ENCODE results near the gene ZNF212.

ZNF212 gene

DNA sequence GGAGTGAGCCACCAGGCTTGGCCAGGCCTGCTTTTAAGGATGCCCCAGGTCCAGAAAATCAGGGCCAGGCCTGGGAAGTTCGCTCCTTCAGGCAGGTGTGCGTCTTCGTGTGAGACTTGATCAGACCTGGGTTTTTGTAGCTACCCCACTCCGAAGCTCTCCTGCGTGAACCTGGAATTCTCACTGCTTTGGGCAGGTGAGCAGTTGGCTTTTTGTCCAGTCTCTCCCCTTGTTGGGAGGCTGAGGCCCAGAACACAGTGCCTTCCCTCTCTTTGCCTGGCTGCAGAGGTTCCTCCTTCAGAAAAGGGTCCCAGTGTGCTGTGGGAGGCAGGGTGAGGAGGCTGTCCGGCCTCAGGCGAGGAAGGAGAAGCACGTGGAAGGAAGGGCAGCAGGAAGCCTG, 49.8 kb downstream of the ZNF212 start:
- no peak for DNase-seq

DNA sequence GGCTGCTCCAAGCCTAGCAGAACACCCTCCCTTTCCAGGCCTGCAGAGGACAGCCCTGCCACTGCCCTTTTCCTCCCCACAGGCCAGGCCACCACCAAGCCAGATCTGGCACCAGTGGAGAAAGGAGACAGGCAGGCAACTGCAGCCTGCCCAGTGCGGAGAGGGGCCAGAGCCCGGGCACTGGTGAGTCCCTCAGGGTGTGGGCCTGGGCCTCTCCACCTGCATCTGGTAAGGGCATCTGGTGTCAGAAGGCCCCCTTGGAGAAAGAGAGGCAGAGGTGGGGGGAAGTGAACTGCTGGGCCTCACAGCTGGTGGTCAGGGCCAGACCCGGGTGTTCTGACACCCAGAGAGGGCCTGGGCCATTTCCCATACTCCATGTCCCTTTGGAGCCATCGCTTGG, 50.4 kb downstream of the ZNF212 start:
- DNase-seq = no peak

DNA sequence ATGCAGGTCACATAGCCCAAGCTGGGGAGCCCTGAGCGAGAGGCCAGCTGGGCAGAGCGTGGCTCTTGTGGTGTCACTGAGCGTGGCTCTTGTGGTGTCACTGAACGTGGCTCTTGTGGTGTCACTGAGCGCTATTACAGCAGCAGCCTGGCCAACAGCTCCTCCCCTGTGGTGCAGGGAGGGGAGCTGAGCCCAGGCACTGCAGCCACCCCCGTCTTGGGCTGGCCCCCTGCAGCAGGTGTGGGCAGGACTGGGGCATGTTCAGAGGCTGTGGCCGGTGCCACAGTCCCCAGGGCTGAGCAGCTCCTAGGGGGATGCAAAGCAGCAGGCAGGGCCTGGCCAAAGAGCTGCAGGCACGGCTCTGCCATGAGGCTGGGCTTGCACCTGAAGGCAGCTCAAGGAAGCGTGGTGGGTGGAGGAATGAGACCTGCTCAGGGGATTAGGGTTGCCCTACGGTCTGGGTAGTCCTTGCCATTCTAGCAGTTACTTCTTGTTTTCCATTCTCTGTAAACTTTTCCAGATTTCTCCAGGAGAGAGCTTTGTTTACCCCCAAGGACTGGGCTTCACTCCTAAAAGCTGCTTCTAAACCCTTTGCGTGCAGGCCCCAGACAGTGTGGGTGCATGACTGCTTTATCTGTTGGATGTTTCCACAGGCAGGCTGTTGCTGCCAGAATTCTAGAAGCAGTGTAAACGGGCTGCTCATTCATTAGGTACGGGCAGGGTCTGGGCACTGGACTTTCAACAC, 51.8 kb downstream of the ZNF212 start:
- DNase-seq = no peak

DNA sequence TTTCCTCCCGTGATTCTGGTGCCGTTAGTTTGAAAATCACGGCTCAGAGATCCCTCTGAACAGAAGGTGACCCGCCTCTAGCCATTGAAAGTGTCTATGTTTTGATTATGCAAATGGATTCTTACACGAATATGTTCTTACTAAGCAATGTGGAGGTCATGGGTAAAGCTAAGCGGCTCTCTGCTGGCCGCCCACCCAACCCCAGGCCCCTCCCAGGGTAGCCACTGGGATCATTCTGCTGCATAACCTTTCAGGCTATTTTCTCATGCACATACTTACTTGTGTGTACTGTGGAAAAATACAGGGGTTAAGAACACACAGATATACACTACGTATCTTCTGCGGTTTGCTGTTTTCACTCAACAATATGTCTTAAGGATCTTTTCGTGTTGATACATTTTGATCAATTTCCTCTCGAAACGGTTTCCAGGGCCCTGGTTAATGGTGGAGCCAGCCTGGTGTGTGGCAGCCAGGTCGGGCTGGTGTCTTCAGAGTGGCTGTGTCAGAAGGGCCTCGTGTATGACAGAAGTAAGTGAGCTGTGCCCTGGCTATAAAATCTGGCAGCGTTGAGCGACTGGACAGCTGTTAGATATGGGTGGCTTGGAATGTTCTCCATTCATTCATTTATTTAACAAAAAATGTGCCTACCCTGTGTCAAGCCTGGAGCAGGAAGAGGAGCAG, 52.5 kb downstream of the ZNF212 start:
- no peak for DNase-seq

DNA sequence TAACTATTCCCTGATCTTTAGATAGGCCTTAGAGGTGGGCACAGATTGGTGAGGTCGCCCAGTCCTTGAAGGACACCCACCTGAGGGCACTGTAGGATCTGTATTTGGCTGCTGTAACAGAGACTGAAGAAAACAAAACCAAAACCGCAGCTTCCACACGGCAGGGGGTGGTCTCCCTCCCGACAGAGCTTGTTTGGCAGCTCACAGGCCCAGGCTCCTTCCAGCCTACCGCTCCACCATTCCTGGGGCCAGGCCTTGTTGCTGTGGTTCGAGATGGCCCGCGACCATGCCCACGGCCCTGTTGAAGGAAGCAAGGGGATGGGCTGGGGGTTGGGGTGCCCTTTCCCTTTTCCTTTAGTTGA, 53.0 kb downstream of the ZNF212 start:
- DNase-seq = no peak

DNA sequence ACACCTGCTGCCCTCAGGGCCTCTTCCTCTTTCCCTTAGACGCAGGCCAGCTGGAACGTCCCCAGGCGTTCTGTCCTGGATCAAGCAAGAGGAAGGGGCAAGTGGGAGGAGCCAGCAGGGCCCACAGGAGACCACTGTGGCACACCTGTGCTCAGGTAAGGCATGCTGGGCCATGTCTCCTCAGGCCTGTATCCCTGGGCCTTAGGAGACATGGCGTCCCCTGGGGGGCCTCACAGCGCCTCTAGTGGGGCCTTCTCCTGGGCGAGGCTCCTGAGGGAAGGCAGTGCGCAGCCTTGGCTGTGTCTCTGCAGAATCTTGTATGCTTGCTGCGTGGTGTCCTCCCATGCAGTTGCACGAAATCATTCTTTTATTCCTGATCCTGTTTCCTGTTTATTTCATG, 53.9 kb downstream of the ZNF212 start:
- no peak for DNase-seq

DNA sequence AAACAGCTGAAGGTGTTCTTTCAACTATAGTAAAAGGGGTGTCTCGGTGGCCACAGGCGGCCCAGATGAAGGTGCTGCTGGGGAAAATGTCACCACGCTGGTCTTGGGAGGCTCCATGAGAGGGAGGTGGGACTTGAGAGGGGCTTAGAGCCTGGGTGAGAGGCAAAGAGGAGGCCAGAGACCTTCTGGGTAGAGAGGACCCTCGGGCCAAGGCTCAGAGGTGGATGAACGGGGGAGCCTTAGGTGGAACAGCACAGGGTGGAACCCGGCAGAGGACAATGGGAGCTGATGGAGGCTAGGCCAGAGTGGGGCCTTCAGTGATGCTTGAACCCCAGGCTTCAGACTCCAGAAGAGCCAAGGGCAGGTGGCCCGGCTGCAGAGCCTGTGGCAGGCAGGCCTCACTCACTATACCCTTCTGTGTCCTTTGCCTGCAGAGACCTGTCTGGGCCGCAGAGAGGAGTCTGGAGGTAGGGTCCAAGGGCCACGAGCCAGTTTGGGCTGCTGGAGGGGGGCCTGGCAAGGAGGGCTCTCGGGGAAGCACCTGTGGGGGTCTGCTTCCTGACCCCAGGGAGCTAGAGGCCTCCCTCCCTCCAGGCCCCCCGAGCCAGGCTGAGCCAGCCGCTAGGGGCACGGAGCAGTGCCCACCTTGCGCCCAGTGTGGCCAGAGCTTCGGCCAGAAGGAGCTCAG, 54.6 kb downstream of the ZNF212 start:
- DNase-seq = no peak

DNA sequence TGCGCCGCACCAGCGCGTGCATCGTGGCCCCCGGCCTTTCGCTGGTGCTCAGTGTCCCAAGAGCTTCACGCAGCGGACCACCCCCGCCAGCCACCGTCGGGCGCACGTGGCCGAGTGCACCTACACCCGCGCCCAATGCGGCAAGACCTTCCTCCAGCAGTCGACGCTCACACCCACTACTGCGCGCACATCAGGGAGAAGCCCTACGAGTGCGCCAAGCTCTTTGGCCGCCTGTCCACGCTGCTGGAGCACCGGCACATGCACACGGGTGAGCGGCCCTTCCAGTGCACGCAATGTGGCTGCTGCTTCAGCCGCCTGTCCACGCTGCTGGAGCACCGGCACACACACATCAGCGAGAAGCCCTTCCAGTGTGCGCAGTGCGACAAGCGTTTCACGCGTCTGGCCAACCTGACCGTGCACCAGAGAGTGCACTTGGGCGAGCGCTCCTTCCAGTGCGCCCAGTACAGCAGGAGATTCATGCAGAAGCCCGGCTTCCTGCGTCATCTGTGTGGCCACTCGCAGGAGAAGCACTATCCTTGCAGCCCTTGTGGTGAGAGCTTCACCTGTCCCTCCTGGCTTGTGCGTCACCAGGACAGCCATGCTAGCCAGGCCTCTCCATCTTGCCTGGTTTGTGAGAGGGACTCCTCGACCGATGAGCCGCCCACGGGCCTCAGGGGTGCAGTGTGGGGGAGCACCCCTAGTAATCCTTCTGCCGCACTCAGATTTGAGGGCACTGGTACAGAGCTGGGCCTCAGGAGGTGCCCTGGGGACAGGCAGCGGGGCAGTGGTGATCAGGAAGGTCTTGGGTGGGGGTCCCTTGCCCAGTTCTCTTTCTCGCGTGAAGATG, 55.4 kb downstream of the ZNF212 start:
- DNase-seq = no peak

DNA sequence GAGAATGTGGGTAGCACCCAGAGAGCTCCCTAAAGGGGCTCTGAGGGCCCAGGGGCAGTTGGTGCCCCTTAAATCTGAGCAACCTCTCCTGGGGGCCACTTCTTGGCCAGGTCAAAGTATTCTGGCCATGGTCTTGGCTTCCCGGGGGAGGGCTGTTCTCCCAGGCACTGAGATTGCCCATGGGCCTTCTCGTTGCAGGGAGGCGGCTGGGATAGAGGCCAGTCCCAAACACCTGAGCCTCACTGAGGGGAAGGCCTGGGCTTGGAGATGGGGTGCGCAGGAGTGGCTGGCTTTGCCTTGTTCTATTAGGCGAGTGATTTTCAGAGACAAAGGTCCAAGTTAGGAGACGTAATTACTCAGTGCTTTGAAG, 56.0 kb downstream of the ZNF212 start:
- DNase-seq = no peak

DNA sequence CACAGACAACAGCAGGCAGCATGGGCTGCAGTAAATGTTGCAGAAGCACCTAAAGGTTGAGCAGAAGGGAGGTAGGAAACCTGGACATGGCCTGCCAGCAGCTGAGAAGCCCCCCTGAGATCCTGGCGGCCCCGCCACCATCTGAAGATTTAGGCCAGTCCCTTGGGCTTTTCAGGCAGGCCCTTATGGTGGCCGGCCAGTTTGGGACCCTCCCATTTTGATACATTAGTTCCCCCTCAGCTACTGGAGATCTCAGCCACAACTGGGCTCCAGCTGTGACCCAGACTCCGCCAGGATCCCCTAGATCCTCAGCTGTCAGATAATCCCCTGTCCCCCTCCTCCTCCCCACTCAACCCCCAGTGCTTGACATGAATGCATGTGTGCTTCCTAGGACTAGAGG, 56.9 kb downstream of the ZNF212 start:
- no peak for DNase-seq

DNA sequence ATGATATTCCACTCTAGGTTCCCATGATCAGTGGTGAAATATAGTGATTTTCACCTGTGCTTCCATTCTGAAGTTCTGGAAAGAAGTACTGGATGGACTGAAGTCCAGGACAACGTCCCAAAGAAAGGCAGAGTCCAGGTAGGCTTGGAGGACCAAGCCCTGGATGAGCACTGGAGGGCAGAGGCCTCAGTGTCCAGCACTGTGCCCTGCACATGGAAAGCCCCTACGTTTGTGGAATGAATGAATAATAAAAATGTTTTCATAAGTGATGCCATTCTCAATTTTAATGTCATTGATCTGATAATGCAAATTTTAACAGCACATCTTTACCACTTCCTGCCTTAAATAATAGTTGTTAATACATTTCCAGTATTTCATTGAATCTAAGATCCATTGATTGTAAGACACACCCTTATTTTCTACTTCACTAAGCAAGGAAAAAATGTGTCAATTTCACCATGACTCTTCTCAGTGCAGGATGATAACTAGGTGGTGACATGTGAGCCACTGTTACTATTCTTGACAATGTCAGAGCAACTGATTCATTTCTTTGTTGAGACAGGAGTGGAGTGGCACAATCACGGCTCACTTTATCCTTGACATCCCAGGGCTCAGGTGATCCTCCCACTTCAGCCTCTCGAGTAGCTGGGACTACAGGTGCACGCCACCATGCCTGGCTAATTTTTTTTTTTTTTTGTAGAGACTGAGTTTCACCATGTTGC, 57.7 kb downstream of the ZNF212 start:
- DNase-seq = no peak

DNA sequence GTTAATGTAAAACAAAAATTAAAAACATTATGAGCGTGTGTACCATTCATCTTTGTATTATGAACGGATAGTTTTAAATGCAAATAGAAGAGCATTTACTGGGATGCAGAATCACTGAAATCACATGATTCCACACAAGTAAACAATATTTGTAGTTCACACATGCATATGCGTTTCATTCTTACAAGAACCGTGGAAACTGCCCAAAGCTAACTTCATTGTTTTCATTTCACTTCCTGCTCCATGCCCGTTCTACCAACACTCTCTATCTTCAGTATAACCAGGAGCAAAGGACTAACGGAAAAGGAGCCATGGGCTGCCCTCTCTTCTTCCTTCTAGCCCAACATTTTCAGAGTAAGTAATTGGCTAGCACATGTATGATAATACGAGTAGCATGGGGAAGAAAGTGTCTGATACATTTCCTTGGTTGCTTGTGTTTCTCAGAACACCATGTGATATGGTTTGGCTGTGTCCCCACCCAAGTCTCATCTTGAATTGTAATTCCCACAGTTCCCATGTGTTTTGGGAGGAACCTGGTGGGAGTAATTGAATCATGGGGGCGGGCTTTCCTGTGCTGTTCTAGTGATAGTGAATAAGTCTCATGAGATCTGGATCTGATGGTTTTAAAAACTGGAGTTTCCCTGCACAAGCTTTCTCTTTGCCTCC, 61.3 kb downstream of the ZNF212 start:
- no peak for DNase-seq

DNA sequence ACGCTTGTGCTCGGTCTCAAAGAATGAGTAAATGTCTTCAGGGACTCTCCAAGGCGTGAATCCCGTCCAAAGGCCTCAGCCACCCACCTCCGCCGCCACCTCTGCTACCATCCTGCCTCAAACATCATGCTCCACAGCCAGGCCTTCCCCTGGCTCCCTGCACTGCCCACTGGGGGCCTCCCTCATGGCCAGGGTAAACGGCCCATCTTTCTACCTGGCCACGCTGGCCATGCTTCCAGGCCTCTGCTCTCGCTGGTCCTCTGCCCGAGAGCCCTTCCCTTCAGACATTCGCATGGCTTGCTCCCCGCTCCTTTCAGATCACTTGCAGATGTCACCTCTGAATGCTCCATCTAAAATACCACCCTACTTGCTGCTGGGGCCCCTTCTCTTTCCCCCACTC, 62.8 kb downstream of the ZNF212 start:
- DNase-seq = no peak

DNA sequence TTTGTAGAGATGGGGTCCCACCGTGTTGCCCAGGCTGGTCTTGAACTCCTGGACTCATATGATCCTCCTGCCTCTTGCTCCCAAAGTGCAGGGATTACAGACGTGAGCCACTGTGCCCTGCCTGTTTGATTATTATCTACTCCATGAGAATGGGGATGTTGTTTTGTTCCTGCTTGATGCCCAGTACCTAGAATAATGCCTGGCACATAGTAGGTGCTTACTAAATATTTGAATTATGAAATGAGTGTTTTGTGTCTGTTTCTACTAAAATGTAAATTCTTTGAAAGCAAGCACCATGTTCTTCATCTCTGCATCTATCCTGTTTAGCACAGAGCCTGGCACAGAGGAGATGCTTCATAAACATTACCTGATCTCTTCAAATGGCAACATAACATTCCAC, 63.4 kb downstream of the ZNF212 start:
- DNase-seq = no peak

DNA sequence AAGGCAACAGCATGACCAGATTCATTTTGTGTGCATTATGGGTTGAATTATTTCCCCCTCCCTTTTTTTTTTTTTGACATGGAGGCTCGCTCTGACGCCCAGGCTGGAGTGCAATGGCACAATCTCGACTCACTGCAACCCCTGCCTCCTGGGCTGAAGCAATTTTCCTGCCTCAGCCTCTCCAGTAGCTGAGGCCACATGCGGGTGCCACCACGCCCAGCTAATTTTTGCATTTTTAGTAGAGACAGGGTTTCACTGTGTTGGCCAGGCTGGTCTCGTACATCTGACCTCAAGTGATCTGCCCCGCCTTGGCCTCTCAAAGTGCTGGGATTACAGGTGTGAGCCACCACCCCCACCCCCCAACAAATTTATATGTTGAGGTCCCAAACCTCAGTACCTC, 64.6 kb downstream of the ZNF212 start:
- DNase-seq = no peak
